Prostate gland (tissue), 2 donors: ENCODE measurements around the gene GIPC1. TPM values are rescaled to one million over a fixed set of nuclear protein-coding genes. Genes with fewer than 3 reads are reported as not detected.

Experiments
- DNase-seq: peaks from one replicate; pipeline ENCODE4 v3.0.0-alpha.2; 2019; ENCODE audit warnings: low spot score
- H3K27ac ChIP-seq, 2 donors: fragments of 200-600 bp; sonication (generic); 2 replicates each; pipeline ENCODE4 v1.5.1; 2017 to 2019
- H3K27me3 ChIP-seq: fragments of 200-600 bp; sonication (generic); replicated peaks from 2 replicates; pipeline ENCODE4 v1.5.1; 2019; ENCODE audit not compliant: insufficient read depth
- H3K36me3 ChIP-seq, 2 donors: fragments of 200-600 bp; sonication (generic); 1 replicate in 1 of 2; 2 replicates in 1 of 2; pipeline versions ENCODE4 v1.5.1 to v1.8.1; 2017 to 2019
- H3K4me1 ChIP-seq: fragments of 200-600 bp; sonication (generic); replicated peaks from 2 replicates; pipeline ENCODE4 v1.5.1; 2019
- H3K4me3 ChIP-seq, 2 donors: fragments of 200-600 bp; sonication (generic); 2 replicates each; pipeline ENCODE4 v1.5.1; 2017 to 2019
- H3K9me3 ChIP-seq: fragments of 200-600 bp; sonication (generic); 2 replicates; pipeline ENCODE4 v1.5.1; 2017
- CTCF ChIP-seq, 4 experiments: fragments of 200-600 bp in 2 of 4; fragments of 450-650 bp in 2 of 4; sonication (generic) in 2 of 4; IDR thresholded peaks; 1 replicate in 3 of 4; 2 replicates in 1 of 4; pipeline ENCODE4 v1.5.1; 2016 to 2019; ENCODE audit warnings: antibody characterized with exemption in 4 of 4, mild to moderate bottlenecking in 2 of 4, moderate library complexity in 2 of 4
- POLR2A ChIP-seq: fragments of 450-650 bp; IDR thresholded peaks from one replicate; pipeline ENCODE4 v1.6.1; 2016; ENCODE audit warnings: antibody characterized with exemption, mild to moderate bottlenecking
- POLR2AphosphoS5 ChIP-seq: sonication (generic); formaldehyde crosslinking; IDR thresholded peaks from one replicate; pipeline ENCODE4 v1.6.1; 2017; ENCODE audit warnings: antibody characterized with exemption
- WGBS: methylation state at CpG from one replicate; pipeline ENCODE4 v1.1.5; 2018; 5-methylcytosine and 5-hydroxymethylcytosine counted together
- intact Hi-C: fragments of 100-400 bp; cut with DNase I; formaldehyde crosslinking; loops from one replicate; pipeline ENCODE4 v1.14.2; 2022
- microRNA counts, 2 donors: library from miRNA; unstranded; fragments of <30 nt; microRNA quantifications; one replicate each; lab custom pipeline; 2016 to 2017
- microRNA-seq: library from miRNA; unstranded; fragments of <30 nt; microRNA quantifications from one replicate; pipeline ENCODE4, GENCODE V29; 2016
- small RNA-seq, 2 donors: library from RNA; depleted of rRNA; stranded (forward); fragments of <200 nt; gene quantifications; one replicate each; pipeline ENCODE3, GENCODE V24; 2016
- total RNA-seq, 2 donors: library from RNA; depleted of rRNA; stranded (reverse); fragments of >200 nt; gene quantifications; one replicate each; pipeline ENCODE4 v1.1.0, GENCODE V29; 2016

Gene GIPC1
- total RNA-seq, 2 donors from 2014 or later = 71.8 to 101 TPM

GRCh38 chr19:14432791-14433553 lies 63.0 kb downstream of the GIPC1 start, which contains the start of gene PKN1:
Gene PKN1 (plus strand): TSS chr19:14433306. CDS start chr19:14433522, 216 bp downstream.
- intact Hi-C loops = no loop called here
- peak within 1 kb of the TSS; percentile 74 to 75 for H3K27ac ChIP-seq
- H3K9me3 ChIP-seq = no peaks in the 10 kb centered on the region
- no peaks in the 10 kb centered on the region for H3K27me3 ChIP-seq
- H3K4me3 ChIP-seq = peak within 1 kb of the TSS; percentile 68 to 77
- H3K4me1 ChIP-seq = peaks cover 5% of the 10 kb centered on the region
- no peaks in the 10 kb centered on the region for H3K36me3 ChIP-seq
- WGBS = 4% methylated on average over 37 of the region's 85 CpGs
- TF ChIP-seq POLR2A (no peak), CTCF (IDR thresholded peaks at IDR 0.05) (no peak), POLR2AphosphoS5 (no peak)
- DNase-seq = no peak

- no peak for TF ChIP-seq POLR2AphosphoS5
- Histone ChIP-seq H3K27ac (no peak overlapping the region), H3K4me3 (no peak overlapping the region), H3K27me3 (no peaks in the 10 kb centered on the region), H3K4me1 (peaks cover 5% of the 10 kb centered on the region), H3K9me3 (no peaks in the 10 kb centered on the region), H3K36me3 (no peaks in the 10 kb centered on the region)
- no peak for DNase-seq
- intact Hi-C loops = no loop called here
- 75% methylated on average over 3 of the region's 3 CpGs for WGBS
These were observed 65.2 kb downstream of the GIPC1 start for GRCh38 chr19:14430712-14431111.

GRCh38 chr19:14428882-14429416 lies 67.0 kb downstream of the GIPC1 start:
- 64% methylated on average over 4 of the region's 4 CpGs for WGBS
- intact Hi-C loops = no loop called here
- H3K27me3 ChIP-seq = no peaks in the 10 kb centered on the region
- no peaks in the 10 kb centered on the region for H3K4me1 ChIP-seq
- no peak overlapping the region for H3K4me3 ChIP-seq
- H3K9me3 ChIP-seq = no peaks in the 10 kb centered on the region
- no peak overlapping the region for H3K27ac ChIP-seq
- DNase-seq = no peak
- no peak for TF ChIP-seq POLR2AphosphoS5
- TF ChIP-seq CTCF (IDR thresholded peaks at IDR 0.05) = no peak
- no peak for TF ChIP-seq POLR2A
- H3K36me3 ChIP-seq = no peaks in the 10 kb centered on the region

MicroRNAs within 50 kb of the gene (microRNA counts, 767-probe panel; counts per million panel counts)
- 0 to 431 counts per million in 2 donors for microRNA hsa-miR-639 (lab: Ali Mortazavi, UCI)

Small RNA genes lying within 50 kb of the gene (microRNA-seq; reads per million reads assigned to microRNA genes)
- 0.59 reads per million for gene MIR639

Small RNA genes lying within 50 kb of the gene (small RNA-seq; reads per million reads assigned to genes)
- gene SNRPGP15 = 0 reads per million in 2 donors

Other genes starting within 250 kb of the GIPC1 start
- 10 to 100 TPM; 16.3 to 42.2 TPM for gene ADGRE5, start 114.7 kb downstream of the GIPC1 start, total RNA-seq
- gene DDX39A, start 76.8 kb downstream of the GIPC1 start, total RNA-seq = 100 to 1,000 TPM in 1 of 2 donors, 10 to 100 TPM in 1; 64.9 to 121 TPM
- 100 to 1,000 TPM in 1 of 2 donors, 10 to 100 TPM in 1; 54.3 to 255 TPM for gene PKN1, start 62.8 kb downstream of the GIPC1 start, total RNA-seq
- gene PTGER1, start 20.8 kb downstream of the GIPC1 start, total RNA-seq = 1 to 10 TPM in 1 of 2 donors, not detected in 1; 1.0 TPM
- gene DNAJB1, start 22.3 kb upstream of the GIPC1 start, total RNA-seq = 100 to 1,000 TPM in 1 of 2 donors, 10 to 100 TPM in 1; 91.6 to 108 TPM
- 100 to 1,000 TPM; 137 to 154 TPM for gene TECR, start 33.5 kb upstream of the GIPC1 start, total RNA-seq
- 100 to 1,000 TPM; 507 to 534 TPM for gene NDUFB7, start 75.9 kb upstream of the GIPC1 start, total RNA-seq
- 1 to 10 TPM in 1 of 2 donors, under 1 TPM in 1; 0.14 to 1.0 TPM for gene CLEC17A, start 87.0 kb upstream of the GIPC1 start, total RNA-seq
- gene ADGRE3, start 178.7 kb upstream of the GIPC1 start, total RNA-seq = under 1 TPM; 0.27 to 0.80 TPM
- gene ZNF333, start 193.9 kb upstream of the GIPC1 start, total RNA-seq = 10 to 100 TPM; 26.6 to 39.8 TPM